OCI-LY1 (cell line): ENCODE measurements around the gene TMEM53.

ENCODE experiments used
- CTCF ChIP-seq: fragments of 200-600 bp; sonication (generic), shearing (Covaris generic); IDR thresholded peaks from 2 replicates; pipeline ENCODE4 v1.5.1; 2017; ENCODE audit warnings: mild to moderate bottlenecking, antibody characterized with exemption, low read length, moderate library complexity, mixed read lengths
- EZH2 ChIP-seq: fragments of 200-600 bp; sonication (generic), shearing (Covaris generic); IDR thresholded peaks from 2 replicates; pipeline ENCODE4 v1.8.0; 2017; ENCODE audit warnings: borderline replicate concordance, mixed run types, mild to moderate bottlenecking, antibody characterized with exemption, low read length, moderate library complexity, mixed read lengths

DNA sequence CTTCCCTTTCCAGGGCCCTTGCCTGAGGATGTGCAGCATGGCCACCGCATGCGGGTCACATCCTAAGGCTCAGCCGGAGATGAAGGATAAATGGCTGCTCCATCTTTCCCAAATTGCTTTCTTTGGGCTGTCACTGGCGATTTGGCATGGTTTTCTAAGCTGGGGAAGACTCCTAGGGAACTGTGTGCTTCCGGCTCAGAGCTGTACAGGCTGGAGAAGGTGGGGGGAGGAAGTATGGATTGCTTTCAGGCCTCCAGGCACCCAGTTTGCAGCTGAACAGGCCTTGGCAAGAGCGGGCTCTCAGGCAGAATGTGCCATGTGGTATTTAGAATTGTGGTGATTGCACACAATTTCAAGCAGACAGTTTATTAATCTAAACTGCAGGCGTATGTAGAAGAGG, 48.9 kb downstream of the TMEM53 start:
- no peak for TF ChIP-seq CTCF
- TF ChIP-seq EZH2: no peak
